ENCODE data around the gene CCDC27. TPM values are rescaled to one million over a fixed set of nuclear protein-coding genes. Genes with fewer than 3 reads are reported as not detected.

CCDC27 gene
- total and polyA plus RNA-seq, 2 of the 8 experiments (the other 6 are each of a cell fraction or from before 2014, with no cell fraction given), result 0.15 TPM; not detected in 1

DNA sequence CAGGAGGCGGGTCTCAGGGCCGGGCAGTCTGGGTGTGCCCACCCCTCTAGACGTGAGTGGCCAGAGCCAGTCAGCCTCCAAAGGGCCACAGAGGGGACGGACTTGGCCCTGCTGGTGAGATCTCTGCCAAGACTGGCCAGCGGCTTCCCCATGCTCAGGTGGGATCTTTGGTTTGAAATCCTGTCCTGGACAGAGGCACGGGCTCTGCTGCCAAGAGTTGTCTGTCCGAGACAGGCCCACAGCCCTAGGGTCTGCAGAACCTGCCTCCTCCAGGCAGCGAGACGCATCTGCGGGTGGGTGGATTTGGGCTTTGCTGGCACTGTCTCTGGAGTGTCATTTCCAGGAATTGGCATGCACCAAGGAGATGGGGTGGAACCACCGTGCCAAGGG, 44.3 kb upstream of the CCDC27 start:
- DNase-seq (ENCODE audit: low read depth in 1 of 2, low spot score in 2 of 2) (no peak), FAIRE-seq (no peak)
- Histone ChIP-seq H3K4me3 (ENCODE audit: extremely low read depth in 1 of 4, insufficient read depth in 2 of 4, low read depth in 3 of 4, low read length in 4 of 4) (peak overlapping the region in 2 of 4 experiments; percentile 10 to 49; a peak in 3 of 8 replicates), H2BK15ac (ENCODE audit: low read length) (peak overlapping the region; percentile 46; the same call in 1 of the 2 replicates), H4K91ac (replicated peaks; ENCODE audit: insufficient read length, low read length) (peak overlapping the region; percentile 65), H2BK20ac (ENCODE audit: low read length) (no peak overlapping the region), H2BK12ac (ENCODE audit: low read depth, low read length) (no peak overlapping the region), H3K4me1 (replicated peaks in 1 of 4; ENCODE audit: control insufficient read depth in 3 of 4, insufficient read depth in 4 of 4, low read length in 3 of 4) (peaks cover 4 to 32% (median 27%) of the 10 kb centered on the region in 4 experiments), H3K9me3 (ENCODE audit: insufficient read depth in 2 of 2, low read depth in 1 of 2, low read length in 1 of 2) (no peaks in the 10 kb centered on the region), H2AK5ac (ENCODE audit: low read depth, low read length) (peak overlapping the region; percentile 80; the same call in 1 of the 2 replicates), H4K20me1 (replicated peaks in 1 of 2; ENCODE audit: control insufficient read depth in 1 of 2, insufficient read depth in 2 of 2, low read length in 2 of 2) (peaks cover 7 to 19% of the 10 kb centered on the region in 2 experiments), H3K27ac (ENCODE audit: low read depth, low read length) (no peak overlapping the region), H3K4ac (replicated peaks; ENCODE audit: insufficient read length, low read depth, low read length) (peak overlapping the region; percentile 53), H4K8ac (ENCODE audit: extremely low read depth, insufficient read depth, low read length) (0 out of 2 replicates have a peak overlapping the region, but pooled peaks have one; percentile 9), H3K79me1 (ENCODE audit: low read depth, low read length) (no peaks in the 10 kb centered on the region; the same call in 1 of the 2 replicates), H2BK120ac (replicated peaks; ENCODE audit: low read depth, low read length) (no peak overlapping the region), H3K23me2 (ENCODE audit: low read depth, low read length) (no peaks in the 10 kb centered on the region; the same call in 1 of the 2 replicates), H3K79me2 (ENCODE audit: control insufficient read depth in 1 of 2, insufficient read depth in 2 of 2, low read length in 2 of 2) (no peaks in the 10 kb centered on the region), H3K9ac (replicated peaks in 1 of 4; ENCODE audit: extremely low read depth in 1 of 4, low read depth in 3 of 4, low read length in 3 of 4) (no peak overlapping the region; a peak in 2 of 7 replicates), H4K5ac (ENCODE audit: insufficient read length, low read depth, low read length) (no peak overlapping the region), H2AFZ (ENCODE audit: low read length) (no peak overlapping the region), H2BK5ac (ENCODE audit: low read depth, low read length) (peak overlapping the region; percentile 56; the same call in 1 of the 2 replicates), H3K14ac (ENCODE audit: insufficient read length) (no peak overlapping the region), H3K23ac (ENCODE audit: insufficient read length) (no peak overlapping the region), H3K4me2 (ENCODE audit: insufficient read depth in 1 of 2, low read depth in 2 of 2, low read length in 2 of 2) (peak overlapping the region; percentile 68 to 72), H3K36me3 (ENCODE audit: control insufficient read depth in 2 of 4, insufficient read depth in 4 of 4, low read length in 3 of 4) (no peaks in the 10 kb centered on the region), H3K56ac (replicated peaks; ENCODE audit: insufficient read length, low read depth, low read length) (no peak overlapping the region), H3K27me3 (replicated peaks in 1 of 4; ENCODE audit: control insufficient read depth in 3 of 4, extremely low read depth in 1 of 4, insufficient read depth in 3 of 4, low read length in 3 of 4) (peaks cover 0 to 17% (median 5%) of the 10 kb centered on the region in 4 experiments; a peak in 4 of 7 replicates), H3K18ac (ENCODE audit: extremely low read depth, low read length) (no peak overlapping the region)
- POLR2A ChIA-PET (ENCODE audit: partially characterized antibody), result interaction anchor here (0.8 to 1.3 kb wide), 2 partner anchors 10 to 52 kb away, joined by 3 to 5 read pairs; no protein-coding TSS in a partner anchor
- TF ChIP-seq, protein P1, sequence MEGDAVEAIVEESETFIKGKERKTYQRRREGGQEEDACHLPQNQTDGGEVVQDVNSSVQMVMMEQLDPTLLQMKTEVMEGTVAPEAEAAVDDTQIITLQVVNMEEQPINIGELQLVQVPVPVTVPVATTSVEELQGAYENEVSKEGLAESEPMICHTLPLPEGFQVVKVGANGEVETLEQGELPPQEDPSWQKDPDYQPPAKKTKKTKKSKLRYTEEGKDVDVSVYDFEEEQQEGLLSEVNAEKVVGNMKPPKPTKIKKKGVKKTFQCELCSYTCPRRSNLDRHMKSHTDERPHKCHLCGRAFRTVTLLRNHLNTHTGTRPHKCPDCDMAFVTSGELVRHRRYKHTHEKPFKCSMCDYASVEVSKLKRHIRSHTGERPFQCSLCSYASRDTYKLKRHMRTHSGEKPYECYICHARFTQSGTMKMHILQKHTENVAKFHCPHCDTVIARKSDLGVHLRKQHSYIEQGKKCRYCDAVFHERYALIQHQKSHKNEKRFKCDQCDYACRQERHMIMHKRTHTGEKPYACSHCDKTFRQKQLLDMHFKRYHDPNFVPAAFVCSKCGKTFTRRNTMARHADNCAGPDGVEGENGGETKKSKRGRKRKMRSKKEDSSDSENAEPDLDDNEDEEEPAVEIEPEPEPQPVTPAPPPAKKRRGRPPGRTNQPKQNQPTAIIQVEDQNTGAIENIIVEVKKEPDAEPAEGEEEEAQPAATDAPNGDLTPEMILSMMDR (IDR thresholded peaks at IDR 0.05; ENCODE audit: control extremely low read depth in 1 of 3, insufficient read depth in 1 of 3, low read depth in 1 of 3, low read length in 3 of 3), result peak in 1 of 3 experiments; percentile 9; a peak in 1 of 4 replicates
- TF ChIP-seq TEAD4 (IDR thresholded peaks at IDR 0.05; ENCODE audit: low read depth, low read length), result no peak
- WGBS, 2 experiments (ENCODE audit: extremely low coverage in 1 of 2, insufficient coverage in 1 of 2, insufficient read length in 1 of 2, insufficient replicate concordance in 2 of 2, low coverage in 1 of 2, low lambda C conversion rate in 2 of 2, missing lambda C conversion rate in 1 of 2), result 69% methylated on average over 11 of the region's 11 CpGs; no CpG with 5 or more reads in 1 of the 2 experiments
- CTCF ChIA-PET (ENCODE audit: partially characterized antibody), result interaction anchor here (0.8 to 4.7 kb wide), 7 partner anchors 8 to 93 kb away, joined by 3 to 24 read pairs (median 9); no protein-coding TSS in a partner anchor

All from H1 (cell line).